SJSA1 (cell line): Measurements from ENCODE around the gene RSAD2. TPM values are rescaled to one million over a fixed set of nuclear protein-coding genes. Genes with fewer than 3 reads are reported as not detected.
"Not testable (repeated sequence)": the region's sequence is repeated elsewhere in the genome, so short reads cannot be mapped to it uniquely, and the experiment has no call there.

Source experiments
- DNase-seq, 2 experiments: peaks; one replicate each; pipeline ENCODE4 v3.0.0-alpha.2; 2015 to 2020; ENCODE audit warnings: low spot score in 2 of 2, low read depth in 1 of 2
- H3K27ac ChIP-seq: fragments of 250-450 bp; sonication (Bioruptor Pico); 2 replicates; pipeline ENCODE4 v1.5.1; 2020; ENCODE audit warnings: mild to moderate bottlenecking, moderate library complexity
- H3K27me3 ChIP-seq: fragments of 250-450 bp; sonication (Bioruptor Pico); replicated peaks from 2 replicates; pipeline ENCODE4 v1.5.1; 2020; ENCODE audit warnings: mild to moderate bottlenecking, moderate library complexity
- H3K36me3 ChIP-seq: fragments of 250-450 bp; sonication (Bioruptor Pico); 2 replicates; pipeline ENCODE4 v1.5.1; 2020; ENCODE audit warnings: mild to moderate bottlenecking
- H3K4me1 ChIP-seq: fragments of 250-450 bp; sonication (Bioruptor Pico); replicated peaks from 2 replicates; pipeline ENCODE4 v1.6.1; 2021; ENCODE audit warnings: mild to moderate bottlenecking
- H3K4me3 ChIP-seq: fragments of 250-450 bp; sonication (Bioruptor Pico); 2 replicates; pipeline ENCODE4 v1.5.1; 2020; ENCODE audit warnings: mild to moderate bottlenecking
- H3K9me3 ChIP-seq: fragments of 250-450 bp; sonication (Bioruptor Pico); replicated peaks from 2 replicates; pipeline ENCODE4 v1.5.1; 2020; ENCODE audit warnings: mild to moderate bottlenecking
- total RNA-seq: library from RNA; depleted of rRNA; stranded (reverse); fragments of >200 nt; shearing (Covaris generic); gene quantifications from 2 replicates; pipeline ENCODE4 v1.2.3, GENCODE V29; 2014

RSAD2 gene
- total RNA-seq, 1 experiment from 2014 or later: not detected

- Histone ChIP-seq H3K4me1 (no peaks in the 10 kb centered on the region), H3K27me3 (no peaks in the 10 kb centered on the region), H3K27ac (no peak overlapping the region), H3K4me3 (no peak overlapping the region), H3K36me3 (no peaks in the 10 kb centered on the region), H3K9me3 (no peaks in the 10 kb centered on the region)
- no peak for DNase-seq
Measured at GRCh38 chr2:6852195-6852594, 25.4 kb upstream of the RSAD2 start.

GRCh38 chr2:6854416-6854815, 23.2 kb upstream of the RSAD2 start:
- H3K27ac ChIP-seq: no peak overlapping the region
- no peak overlapping the region for H3K4me3 ChIP-seq
- H3K27me3 ChIP-seq: no peaks in the 10 kb centered on the region
- H3K9me3 ChIP-seq: no peaks in the 10 kb centered on the region
- no peaks in the 10 kb centered on the region for H3K4me1 ChIP-seq
- no peak for DNase-seq
- no peaks in the 10 kb centered on the region for H3K36me3 ChIP-seq

DNA sequence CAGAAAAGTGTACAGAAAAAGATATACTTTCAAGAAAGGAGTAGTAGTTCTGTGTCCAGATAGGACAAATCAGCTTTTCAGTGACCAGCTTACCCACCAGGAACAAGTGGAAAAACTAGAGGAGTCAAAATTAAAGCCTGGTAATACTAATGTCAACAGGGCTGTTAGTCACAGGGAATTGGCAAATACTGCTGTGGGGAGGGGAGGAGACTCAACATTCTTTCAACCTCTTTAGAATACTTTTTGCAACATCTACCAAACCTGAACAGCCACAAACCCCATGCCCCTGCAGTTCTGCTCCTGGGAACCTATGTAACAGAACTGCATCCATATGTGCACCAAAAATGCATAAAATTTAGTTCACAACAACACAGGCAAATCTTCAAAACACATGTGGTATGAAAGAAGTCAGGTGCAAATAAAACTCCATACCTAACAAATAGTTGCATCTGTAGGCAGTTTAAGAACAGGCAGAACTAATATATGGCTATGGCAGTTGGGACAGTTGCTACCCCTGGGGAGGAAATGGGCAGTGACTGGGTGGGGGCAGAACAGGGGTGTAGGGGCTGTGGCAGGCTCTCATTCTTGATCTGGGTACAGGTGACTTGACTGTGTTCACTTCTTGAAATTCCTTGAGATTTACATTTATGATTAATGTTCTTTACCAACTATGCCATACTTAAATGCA, 21.6 kb upstream of the RSAD2 start:
- no peaks in the 10 kb centered on the region for H3K4me1 ChIP-seq
- no peak for DNase-seq

GRCh38 chr2:6856548-6856920, 21.0 kb upstream of the RSAD2 start:
- Histone ChIP-seq H3K4me1 (no peaks in the 10 kb centered on the region), H3K4me3 (no peak overlapping the region), H3K36me3 (no peaks in the 10 kb centered on the region), H3K27ac (no peak overlapping the region), H3K9me3 (no peaks in the 10 kb centered on the region), H3K27me3 (no peaks in the 10 kb centered on the region)
- DNase-seq: no peak

More for the DNA sequence above, 21.6 kb upstream of the RSAD2 start:
- Histone ChIP-seq H3K9me3 (no peaks in the 10 kb centered on the region), H3K36me3 (no peaks in the 10 kb centered on the region), H3K27ac (no peak overlapping the region), H3K27me3 (no peaks in the 10 kb centered on the region), H3K4me3 (no peak overlapping the region)

DNA sequence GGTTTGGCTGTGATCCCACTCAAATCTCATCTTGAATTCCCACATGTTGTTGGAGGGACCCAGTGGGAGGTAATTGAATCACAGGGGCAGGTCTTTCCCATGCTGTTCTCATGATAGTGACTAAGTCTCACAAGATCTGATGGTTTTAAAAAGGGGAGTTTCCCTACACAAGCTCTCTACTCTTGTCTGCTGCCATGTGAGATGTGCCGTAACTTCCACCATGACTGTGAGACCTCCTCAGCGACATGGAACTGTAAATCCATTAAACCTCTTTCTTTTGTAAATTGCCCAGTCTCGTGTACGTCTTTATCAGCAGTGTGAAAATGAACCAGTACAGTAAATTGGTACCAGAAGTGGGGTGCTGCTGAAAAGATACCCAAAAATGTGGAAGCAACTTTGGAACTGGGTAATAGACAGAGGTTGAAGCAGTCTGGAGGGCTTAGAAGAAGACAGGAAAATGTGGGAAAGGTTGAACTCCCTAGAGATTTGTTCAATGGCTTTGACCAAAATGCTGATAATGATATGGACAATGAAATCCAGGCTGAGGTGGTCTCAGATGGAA, 19.0 kb upstream of the RSAD2 start:
- not testable (repeated sequence) for H3K4me1 ChIP-seq, H3K27ac ChIP-seq, DNase-seq, H3K9me3 ChIP-seq, H3K27me3 ChIP-seq, H3K4me3 ChIP-seq, H3K36me3 ChIP-seq

GRCh38 chr2:6860296-6860695, 17.3 kb upstream of the RSAD2 start:
- peaks cover 4% of the 10 kb centered on the region for H3K27me3 ChIP-seq
- no peak overlapping the region for H3K4me3 ChIP-seq
- no peak overlapping the region for H3K27ac ChIP-seq
- peaks cover 4% of the 10 kb centered on the region for H3K4me1 ChIP-seq
- no peaks in the 10 kb centered on the region for H3K9me3 ChIP-seq
- DNase-seq: no peak
- no peaks in the 10 kb centered on the region for H3K36me3 ChIP-seq

- Histone ChIP-seq H3K9me3 (no peaks in the 10 kb centered on the region), H3K4me1 (peaks cover 13% of the 10 kb centered on the region), H3K27ac (no peak overlapping the region), H3K27me3 (peaks cover 9% of the 10 kb centered on the region), H3K36me3 (no peaks in the 10 kb centered on the region), H3K4me3 (no peak overlapping the region)
- no peak for DNase-seq
Measured at GRCh38 chr2:6863792-6864191, 13.8 kb upstream of the RSAD2 start.

DNA sequence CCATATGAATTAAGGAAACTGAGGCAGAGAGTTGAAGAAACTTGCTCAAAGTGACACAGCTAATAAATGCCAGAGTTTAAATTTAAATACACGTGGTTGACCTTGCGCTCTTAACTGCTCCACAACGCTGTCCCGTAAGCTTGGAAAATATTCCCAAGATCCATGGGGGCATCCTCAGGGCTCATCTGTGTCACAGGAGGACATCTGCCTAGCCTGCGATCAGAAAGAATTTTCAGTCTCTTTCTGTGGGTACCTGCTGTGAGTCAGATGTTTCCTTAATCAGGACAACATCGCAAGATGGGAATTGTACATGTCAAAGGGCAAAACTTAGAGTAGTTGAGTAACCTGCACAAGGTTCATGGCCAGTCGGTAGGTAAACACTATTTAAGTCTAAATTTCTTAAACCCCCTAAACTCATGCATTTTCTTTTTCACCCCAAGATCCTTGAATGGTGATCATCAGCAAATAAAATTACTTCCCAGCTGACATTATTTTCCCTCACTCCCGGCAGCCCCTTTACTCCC, 13.3 kb upstream of the RSAD2 start:
- no peak overlapping the region for H3K4me3 ChIP-seq
- peaks cover 9% of the 10 kb centered on the region for H3K27me3 ChIP-seq
- H3K36me3 ChIP-seq: no peaks in the 10 kb centered on the region
- no peak overlapping the region for H3K27ac ChIP-seq
- peaks cover 13% of the 10 kb centered on the region for H3K4me1 ChIP-seq
- DNase-seq: no peak
- H3K9me3 ChIP-seq: no peaks in the 10 kb centered on the region

DNA sequence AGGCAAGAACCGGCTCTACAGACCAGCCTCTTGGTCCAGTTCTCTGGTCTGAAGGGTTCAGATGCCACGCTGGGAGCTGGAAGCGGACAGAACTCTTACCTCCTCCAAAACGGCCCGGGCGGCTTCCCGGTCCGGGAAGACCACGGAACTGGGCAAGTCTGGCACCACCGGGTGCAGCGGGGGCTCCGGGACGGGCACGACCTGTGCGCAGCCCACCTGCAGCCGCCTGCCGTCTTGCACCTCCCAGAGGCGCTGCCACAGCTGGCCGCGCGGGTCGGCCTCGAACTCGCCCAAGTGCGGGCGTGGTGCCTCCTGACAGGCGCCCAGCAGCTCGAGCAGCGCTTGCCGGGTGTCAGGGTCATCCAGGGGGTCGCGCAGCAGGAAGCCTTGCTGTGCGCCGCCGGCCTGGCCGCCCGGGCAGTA, 12.6 kb upstream of the RSAD2 start:
- DNase-seq: peak in 1 of 2 experiments; percentile 6
- Histone ChIP-seq H3K4me1 (peaks cover 13% of the 10 kb centered on the region), H3K4me3 (peak overlapping the region; percentile 51), H3K36me3 (no peaks in the 10 kb centered on the region), H3K27ac (no peak overlapping the region), H3K27me3 (peaks cover 9% of the 10 kb centered on the region), H3K9me3 (no peaks in the 10 kb centered on the region)

DNA sequence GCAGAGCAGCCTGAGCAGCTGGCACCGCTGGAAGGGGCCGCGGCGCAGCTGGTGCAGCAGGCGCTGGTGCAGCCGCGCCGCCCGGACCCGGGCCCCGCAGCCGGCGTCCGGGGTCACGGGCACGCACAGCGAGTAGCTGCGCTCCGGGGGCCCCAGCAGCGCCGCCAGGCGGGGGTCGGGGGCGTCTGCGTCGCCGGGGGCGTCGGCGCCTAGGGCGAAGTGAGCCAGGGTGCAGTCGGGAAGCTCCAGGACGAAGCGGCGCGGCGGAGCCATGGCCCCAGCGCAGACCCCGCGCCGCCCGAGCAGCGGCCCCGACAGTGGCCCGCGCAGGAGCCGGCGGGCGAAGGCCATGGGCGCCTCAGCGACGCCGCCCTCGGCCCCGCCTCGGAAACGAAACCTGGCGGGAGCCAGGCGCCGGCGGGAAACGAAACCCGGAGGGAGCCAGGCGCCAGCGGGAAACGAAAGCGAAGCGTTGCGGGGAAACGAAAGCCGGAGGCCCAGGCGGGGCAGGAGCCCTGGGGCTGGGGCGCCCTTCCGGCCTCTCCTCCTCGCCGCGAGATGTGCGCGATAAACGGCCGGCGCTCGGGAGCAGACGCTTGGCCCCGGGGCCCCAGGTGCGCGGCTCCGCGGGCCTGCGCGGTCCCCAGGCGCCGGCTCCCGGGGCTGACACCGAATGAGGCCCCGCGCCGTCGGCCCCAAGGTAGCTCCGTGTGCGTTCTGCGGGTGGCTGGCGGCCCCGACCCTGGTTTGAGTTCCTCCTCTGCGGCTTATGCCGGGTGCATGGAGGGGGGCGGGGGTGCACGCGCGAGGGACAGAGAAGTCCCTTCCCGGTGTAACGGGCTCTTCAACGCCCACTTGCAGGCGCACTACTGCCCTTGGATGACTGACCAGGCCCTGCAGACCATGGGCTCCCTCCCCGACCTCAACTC, 12.0 kb upstream of the RSAD2 start, which contains the start of gene CMPK2:
CMPK2 (minus strand) TSS at position 562 of the 929 bp plus-strand sequence; CDS start at position 351, 211 bp downstream.
- DNase-seq: peak; percentile 43 to 55
- H3K4me3 ChIP-seq: peak within 1 kb of the TSS; percentile 51
- H3K27me3 ChIP-seq: peaks cover 9% of the 10 kb centered on the region
- H3K36me3 ChIP-seq: no peaks in the 10 kb centered on the region
- no peak within 1 kb of the TSS for H3K27ac ChIP-seq
- peaks cover 13% of the 10 kb centered on the region for H3K4me1 ChIP-seq
- no peaks in the 10 kb centered on the region for H3K9me3 ChIP-seq

GRCh38 chr2:6866275-6866671, 11.3 kb upstream of the RSAD2 start:
- no peak for DNase-seq
- H3K9me3 ChIP-seq: no peaks in the 10 kb centered on the region
- peak overlapping the region; percentile 51 for H3K4me3 ChIP-seq

GRCh38 chr2:6866982-6867381, 10.6 kb upstream of the RSAD2 start:
- DNase-seq: no peak
- Histone ChIP-seq H3K4me3 (no peak overlapping the region), H3K36me3 (no peaks in the 10 kb centered on the region)

More at GRCh38 chr2:6866275-6866671, 11.3 kb upstream of the RSAD2 start:
- no peaks in the 10 kb centered on the region for H3K36me3 ChIP-seq
- H3K27ac ChIP-seq: no peak overlapping the region
- peaks cover 9% of the 10 kb centered on the region for H3K27me3 ChIP-seq
- peaks cover 13% of the 10 kb centered on the region for H3K4me1 ChIP-seq

DNA sequence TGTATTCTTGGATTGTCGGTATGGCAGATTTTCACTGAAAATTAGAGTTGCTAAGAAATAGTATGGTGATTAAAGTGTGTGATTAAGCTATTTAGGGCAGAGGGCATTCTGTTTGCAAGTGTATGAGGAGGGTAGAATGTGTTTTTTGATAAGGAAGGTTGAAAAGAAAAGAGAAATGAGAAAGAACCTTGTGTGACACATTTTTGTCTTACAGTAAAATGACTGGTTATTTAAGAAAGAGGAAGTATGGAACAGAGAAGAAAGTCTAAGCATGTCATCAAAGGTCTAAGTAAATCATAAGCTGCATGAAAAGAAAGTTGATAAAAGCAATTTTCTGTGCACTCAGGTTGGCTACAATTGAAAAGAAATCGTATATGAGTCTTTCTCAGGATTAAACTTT, 5.2 kb upstream of the RSAD2 start:
- Histone ChIP-seq H3K27me3 (no peaks in the 10 kb centered on the region), H3K4me1 (no peaks in the 10 kb centered on the region), H3K4me3 (no peak overlapping the region), H3K9me3 (no peaks in the 10 kb centered on the region), H3K27ac (no peak overlapping the region), H3K36me3 (no peaks in the 10 kb centered on the region)
- no peak for DNase-seq

More at GRCh38 chr2:6866982-6867381, 10.6 kb upstream of the RSAD2 start:
- Histone ChIP-seq H3K27ac (no peak overlapping the region), H3K9me3 (no peaks in the 10 kb centered on the region), H3K27me3 (peaks cover 9% of the 10 kb centered on the region), H3K4me1 (peaks cover 13% of the 10 kb centered on the region)
